KG1 (cell line): ENCODE data around the gene ATP9B.
"Not testable (repeated sequence)": the region's sequence is repeated elsewhere in the genome, so short reads cannot be mapped to it uniquely, and the experiment has no call there.

ENCODE experiments used
- DNase-seq: peaks from one replicate; lab custom pipeline; 2025; lab: John Stamatoyannopoulos, UW

ATP9B gene

DNA sequence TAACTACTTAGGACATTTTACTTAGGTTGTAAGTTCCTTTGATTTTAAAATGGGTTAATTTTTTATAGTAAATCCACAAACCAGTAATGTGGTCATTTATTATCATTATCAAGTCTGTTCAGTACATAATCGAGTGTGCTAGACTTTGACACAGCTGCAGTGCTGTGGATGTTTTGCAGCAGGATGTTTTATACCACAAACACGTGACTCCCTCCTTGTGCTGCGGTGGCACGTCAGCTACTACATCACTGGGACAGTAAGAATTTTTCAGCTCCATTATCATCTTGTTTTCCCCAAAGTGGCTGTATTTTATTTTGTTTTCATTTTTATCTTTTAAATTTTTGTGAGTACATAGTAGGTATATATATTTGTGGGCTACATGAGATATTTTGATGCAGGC lies 70.0 kb downstream of the ATP9B start:
- DNase-seq, result no peak

DNA sequence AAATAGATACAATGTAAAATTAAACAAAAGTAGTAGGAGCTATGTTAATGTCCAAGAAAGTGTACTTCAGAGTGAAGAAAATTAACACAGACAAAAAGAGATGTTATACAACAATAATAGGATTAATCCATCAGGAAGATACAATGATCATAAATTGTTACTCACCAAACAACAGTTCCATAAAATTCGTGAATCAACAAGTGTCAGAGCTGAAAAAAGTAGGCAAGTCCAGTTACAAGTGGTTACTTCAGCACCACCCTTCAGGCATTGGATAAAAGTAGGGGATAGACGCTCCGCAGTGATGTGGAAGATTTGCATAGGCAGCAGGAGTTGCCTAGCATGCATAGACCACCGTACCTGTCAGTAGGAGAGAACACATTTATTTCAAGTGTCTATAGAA lies 77.8 kb downstream of the ATP9B start:
- DNase-seq, result no peak

DNA sequence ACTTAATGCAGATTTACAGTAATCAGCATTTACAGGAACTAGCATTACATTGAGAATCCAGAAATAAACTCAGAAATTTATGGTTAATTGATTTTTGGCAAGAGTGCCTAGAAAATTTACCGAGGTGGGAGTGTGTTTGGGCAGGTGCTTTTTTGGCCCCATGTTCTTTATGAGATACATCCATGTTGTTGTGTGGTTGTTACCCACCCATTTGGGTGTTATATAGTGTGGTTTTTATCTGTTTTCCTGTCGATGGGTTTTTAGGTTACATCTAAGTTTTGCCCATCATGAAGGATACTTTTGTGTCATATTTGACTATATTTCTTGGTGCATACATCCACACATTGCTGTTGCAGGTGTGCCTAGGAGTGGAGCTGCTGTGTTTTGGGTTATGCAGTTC lies 82.0 kb downstream of the ATP9B start:
- DNase-seq, result no peak

DNA sequence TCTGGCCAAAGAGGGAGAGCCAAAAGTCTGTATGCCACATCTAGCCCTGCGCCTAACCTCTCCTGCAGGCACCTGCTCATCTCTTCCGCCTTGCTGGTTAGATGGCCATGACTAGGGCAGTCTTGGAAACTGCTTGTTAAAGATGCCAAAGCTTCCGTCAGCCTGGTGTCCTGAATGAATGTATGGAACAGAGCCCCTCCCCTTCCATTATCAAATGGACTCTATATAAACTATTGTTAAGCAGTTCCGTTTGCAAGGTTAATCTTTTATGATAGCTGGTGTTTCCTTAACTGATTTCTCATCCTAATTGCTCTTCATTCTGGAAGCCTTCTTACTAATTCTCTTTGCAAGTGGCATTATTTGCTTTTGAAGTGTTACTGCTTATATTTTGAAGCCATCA lies 87.1 kb downstream of the ATP9B start:
- no peak for DNase-seq

DNA sequence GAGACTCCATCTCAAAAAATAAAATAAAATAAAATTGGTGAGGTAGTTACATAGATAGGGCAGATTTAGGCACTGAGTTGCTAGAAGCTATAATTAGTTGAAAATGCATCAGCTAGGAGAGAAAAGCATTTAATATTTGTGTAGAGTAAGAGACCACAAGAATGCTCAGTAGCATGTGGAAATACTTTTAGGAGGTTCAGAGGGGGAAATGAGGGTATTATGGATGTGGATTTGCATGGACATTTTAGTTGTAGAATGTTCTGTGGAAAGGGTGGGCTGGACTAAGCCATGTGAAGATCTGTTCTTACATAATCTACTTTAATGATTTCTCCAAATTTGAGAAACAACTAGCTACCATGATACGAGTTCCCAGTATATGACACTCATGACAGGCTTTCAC lies 95.5 kb downstream of the ATP9B start:
- DNase-seq, result no peak

DNA sequence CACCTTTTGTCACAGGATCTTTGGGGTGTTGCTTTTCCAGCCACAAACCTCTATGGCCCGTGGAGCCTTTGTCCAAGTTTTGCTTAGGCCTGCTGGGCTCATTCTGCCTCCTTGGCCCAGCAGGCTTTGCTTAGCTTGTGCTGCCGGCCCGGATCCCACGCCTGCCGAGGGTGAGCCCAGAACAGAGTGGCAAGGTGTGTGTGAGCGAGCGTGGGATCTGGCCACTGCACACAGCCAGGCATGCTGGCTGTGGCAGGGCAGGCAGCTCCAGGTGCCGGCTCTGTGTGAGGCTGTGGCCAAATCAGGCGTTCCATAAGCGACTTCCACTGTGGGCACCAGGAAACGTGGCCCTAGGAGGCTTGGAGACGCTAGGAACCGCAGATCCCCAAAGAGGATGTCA lies 97.5 kb downstream of the ATP9B start:
- DNase-seq, result no peak

DNA sequence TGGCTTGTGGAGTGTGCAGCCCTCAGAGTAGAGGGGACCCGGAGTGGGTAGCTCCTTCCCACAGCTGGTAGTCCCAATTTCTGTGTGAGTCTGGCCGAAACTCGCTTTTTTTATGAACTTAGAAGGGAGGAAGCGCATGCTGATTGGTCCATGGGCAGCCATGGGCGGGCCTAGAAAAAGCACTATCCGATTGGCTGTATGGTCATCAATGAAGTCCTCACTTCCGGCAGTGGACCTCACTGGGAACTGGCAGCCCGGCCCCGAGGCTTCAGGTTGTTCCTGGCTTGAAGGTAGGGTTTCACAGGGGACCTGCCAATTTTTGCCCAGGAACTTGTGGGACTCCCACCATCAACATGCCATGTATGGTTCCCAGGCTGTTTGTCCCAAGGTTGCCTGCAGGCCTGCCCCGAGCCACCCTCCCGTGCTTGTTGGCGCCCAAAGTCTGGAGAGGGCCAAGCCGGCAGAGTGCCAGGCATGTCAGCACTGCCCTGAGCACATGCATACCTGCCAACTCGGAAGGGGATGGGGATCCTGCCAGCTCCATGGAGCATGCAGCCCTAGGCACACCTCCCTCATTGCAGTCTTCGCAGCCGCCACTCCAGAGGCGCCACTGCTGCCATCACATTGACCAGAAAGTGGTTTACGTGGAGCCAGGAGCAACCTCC lies 98.5 kb downstream of the ATP9B start:
- no peak for DNase-seq

DNA sequence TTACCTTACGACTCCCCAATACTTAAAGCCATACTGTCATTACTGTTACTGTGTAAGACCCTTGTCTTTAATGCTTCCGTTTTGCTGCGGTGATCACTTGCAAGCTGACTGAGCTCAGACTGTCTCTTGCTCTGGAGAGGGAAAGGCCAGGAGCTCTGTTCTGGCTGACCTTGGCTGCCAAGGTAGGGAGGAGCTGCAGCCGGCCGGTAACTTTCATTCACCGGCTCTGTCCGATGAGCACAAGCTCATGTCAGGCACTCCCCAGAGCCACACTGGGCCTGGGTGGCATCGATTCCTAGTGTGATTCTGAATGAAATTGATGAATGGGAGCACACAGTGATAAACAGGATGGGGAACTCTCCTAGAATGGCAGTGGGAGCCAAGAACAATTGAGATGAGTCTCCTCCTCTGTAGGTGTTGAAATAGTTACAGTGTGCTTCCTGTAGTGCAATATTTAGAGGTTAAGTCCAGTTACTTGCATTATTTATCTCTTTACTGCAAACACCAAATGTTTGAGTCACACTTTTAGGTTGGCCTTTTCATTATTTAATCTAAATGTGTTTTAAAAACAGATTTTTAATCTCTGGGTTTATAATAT lies 100.9 kb downstream of the ATP9B start:
- DNase-seq, result no peak

DNA sequence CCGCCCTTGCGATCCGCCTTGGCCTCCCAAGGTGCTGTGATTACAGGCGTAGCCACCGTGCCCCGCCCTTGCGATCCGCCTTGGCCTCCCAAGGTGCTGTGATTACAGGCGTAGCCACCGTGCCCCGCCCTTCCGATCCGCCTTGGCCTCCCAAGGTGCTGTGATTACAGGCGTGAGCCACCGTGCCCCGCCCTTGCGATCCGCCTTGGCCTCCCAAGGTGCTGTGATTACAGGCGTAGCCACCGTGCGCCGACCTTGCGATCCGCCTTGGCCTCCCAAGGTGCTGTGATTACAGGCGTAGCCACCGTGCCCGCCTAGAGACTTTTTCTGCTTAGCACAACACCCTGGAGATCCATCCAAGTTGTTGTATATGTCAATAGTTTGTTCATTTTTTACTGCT lies 103.1 kb downstream of the ATP9B start:
- DNase-seq, result not testable (repeated sequence)

DNA sequence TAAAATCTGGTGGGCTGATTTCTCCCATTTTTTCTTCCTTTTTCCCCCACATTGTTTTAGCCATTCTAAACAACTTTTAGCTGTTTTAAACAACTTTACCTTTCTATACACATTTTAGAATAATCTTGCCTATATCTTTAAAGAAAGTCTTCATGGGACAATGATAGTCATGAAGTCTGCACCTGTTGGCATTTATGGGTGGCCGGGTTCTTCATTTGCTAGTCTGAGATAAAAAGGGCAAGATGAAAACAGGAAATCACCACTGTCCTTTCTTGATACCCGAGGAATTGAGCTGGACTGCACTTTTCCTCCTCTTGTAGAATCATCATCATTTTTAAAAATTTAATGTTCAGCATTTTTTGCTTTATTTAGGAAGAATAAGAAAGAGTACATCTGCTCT lies 104.5 kb downstream of the ATP9B start:
- DNase-seq, result no peak

DNA sequence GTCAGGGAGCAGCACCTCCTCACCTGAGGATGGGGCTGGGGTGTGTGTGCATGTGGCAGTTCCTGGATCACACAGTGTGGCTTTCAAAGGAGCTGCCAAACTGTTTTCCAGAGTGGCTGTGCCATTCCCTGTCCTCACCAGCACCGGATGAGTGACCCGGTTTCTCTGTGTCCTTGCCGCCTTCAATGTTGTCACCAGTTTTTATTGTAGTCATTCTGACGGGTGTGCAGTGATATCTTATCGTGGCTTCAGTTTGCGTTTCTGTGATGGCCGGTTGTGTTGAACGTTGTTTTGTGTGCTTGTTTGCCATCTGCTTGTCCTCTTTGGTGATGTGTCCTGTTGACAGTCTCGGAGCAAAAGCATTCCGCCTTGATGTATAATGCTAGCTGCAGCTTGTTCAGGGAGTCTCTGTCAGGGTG lies 108.9 kb downstream of the ATP9B start:
- no peak for DNase-seq

DNA sequence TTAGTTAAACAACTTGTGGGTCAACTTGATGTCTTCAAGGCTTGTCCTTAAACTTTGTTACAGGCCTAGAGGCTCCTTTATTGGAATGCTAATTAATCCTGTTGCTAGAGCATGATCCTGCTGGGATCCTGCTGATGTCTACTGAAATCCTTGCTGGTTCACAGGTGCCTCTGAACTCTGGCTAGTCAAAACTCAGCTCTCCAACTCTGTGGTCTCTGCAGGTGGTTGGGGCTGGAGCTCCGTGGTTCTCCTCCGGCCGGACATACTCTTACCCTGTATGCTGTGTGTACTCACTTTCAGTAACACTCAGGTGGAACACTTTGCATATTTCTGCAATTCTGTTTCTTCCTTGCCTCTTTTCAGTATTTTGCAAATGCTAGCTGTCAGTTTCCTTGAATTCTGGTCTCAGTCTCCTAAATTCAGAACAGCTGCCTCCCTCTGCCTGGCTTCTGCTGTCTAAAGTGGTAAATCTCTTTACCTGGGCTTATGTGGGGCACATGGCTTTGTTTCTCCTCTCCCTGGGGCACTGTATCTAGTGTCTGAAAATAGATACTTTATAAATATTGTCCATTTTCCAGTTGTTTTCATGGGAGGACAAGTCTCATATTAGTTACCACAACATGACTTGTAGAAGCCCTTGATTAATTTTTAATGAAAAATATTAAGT lies 113.0 kb downstream of the ATP9B start:
- DNase-seq, result no peak

DNA sequence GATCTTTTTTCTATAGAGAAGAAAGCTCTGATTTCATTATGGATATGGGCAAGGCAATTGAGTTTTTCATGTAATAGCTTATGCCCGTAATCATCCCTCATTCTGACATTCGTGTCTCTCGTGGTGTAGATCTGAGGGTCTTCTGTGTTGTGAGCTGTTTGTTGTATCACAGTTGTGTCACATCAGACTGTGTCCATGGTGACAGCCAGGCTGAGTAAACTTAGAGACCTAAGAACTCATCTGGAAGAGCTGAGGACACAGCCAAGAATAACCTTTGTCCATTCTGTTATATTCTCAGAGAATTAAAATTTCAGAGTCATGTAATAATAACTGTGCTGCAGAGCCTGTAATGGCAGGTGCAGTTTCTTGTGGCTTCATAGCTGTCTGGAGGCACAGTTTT lies 116.5 kb downstream of the ATP9B start:
- no peak for DNase-seq

DNA sequence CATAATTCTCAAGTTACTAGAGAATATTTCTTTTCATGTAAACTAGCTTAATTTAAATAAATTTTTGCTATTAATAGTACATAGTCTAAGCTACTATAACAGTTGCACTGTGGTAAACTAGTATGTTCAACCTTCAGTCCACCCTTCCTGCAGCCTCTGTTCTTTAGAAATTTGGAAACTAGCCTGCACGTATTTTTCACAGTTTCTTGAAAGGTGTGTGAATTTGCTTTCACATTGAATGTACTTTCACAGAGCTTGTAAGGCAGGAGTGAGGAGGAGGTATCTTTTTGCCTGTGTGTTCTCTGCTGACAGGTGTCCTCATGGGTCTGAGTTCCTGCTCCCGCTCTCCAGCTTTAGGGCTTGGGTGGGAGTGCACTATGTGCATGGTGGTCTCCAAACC lies 117.5 kb downstream of the ATP9B start:
- DNase-seq, result no peak

DNA sequence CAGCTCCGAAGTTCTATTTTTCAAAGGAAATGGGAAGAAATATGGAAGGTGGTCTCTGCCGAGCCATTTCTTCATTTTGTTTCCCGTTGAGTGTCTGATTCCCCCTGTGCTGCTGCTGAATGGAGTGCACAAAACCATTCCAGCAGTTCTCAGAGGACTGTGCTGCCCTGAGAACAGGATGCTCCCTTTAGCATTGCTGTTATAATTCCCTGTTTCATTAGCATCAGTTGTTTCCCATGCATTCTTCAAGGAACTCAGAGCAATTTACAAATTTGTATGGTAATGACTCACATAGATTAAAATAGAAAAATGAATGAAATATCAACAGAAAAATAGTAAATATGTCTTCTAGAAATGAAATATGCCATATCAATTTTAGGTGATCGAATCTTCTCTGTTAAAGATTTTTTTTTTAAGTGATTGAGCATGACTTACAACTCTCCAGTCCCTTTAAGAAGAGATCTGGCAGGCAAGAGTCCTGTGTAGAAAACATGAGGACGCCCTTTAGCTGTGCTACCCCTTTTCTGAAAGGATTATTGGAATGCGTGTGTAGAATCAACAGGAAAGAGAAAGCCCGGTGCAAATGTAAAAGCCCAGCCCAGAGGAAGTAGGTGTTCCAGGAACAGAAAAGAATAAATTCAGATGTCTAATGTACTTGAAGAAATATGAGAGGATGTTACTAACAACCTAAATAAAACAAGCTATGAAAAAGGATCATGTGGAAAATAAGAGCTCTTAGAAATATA lies 118.5 kb downstream of the ATP9B start:
- DNase-seq, result no peak

DNA sequence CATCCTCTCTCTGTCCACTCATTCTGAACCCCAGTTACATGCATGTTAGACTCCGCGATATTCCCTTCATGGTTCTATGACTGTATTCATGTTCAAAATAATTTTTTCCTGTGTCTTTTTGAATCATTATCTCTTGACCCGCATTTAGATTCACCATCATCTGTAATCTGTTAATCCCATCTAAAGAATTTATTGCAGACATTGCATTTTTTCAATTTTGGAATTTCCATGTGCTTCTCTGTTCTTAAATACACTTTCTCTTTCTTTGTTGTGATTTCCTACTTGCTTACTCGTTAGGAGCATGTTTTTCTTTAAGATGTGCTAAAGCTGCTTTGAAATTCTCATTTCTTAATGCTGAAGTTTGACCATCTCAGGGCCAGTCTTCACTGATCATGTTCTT lies 122.2 kb downstream of the ATP9B start:
- no peak for DNase-seq

DNA sequence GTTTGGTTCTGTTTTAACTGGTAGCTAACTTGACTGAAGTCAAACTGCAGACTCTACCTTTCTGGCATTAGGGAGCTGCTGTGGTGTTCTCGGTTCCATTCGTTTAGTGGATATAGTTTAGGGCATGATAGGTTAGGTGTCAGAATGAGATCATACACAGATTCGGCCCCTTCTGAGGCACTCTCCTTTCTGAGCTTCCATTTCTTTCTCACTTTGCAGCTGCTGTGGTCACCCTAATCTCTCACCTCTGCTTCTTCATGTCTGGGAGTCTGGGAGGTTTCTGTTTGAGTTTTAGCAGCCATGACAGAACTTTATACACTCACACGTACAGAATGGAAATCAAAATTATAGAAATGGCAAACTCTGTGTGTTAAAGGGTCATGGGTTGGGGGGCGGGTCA lies 122.8 kb downstream of the ATP9B start:
- no peak for DNase-seq

DNA sequence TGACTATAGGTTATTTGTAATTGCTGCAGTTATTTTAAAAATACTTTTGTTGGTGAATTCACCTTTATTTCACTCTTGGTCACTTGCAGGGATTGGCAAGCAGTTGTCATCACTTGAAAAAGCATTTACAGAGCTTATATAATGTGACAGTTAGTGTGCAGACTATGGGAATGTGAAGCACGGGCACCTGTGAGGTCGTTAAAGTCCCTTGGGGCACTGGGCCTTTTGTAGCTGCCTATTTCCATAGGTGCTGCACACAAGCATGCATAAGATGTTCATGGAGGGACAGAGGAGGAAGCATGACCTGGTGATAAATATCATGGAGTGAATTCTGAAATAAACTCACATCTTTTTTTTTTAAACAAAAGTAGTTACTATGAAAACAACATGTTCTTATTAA lies 124.6 kb downstream of the ATP9B start:
- no peak for DNase-seq

DNA sequence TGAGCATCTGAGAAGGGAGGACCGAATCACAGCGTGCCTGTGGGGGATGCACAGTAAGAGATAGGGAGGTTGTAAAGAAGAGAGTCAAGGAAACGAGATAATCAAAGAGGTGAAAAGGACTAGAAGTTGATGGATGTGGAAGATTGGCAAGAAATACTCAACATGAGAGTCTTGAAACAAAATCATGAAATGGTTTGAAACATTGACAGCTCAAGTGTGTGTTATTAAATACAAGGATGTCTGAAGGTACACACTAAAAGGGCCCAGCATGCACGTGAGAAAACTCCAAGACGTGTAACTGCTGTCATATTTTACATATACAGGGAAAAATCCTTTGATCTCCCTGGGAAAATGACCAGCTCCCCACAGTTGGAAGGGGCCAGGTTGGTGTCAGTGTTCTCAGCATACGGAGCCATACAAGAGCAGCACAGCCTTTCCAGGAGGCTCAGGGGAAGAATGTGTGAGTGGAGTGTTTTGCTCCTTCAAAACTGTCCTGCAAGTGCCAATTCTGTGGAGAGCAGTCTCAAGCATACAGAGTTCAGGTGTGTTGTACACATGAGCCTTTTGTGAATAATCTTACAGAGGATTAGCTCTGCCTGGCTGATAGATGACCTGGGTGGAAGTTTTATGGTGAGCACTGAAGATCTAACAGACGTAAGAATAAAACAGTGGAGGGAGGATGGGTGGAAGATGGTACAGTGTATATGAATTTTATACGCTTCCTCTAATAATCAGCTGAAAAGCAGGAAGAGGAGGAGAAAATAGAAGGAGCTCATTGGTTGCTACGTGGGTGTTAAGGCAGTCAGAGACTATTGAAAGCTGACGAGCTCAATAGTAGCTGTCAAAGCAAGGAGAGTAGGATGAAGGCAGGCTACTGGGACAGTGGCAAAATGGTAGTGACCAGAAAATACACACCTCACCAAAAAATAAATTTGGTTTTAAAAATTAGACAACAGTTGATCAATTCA lies 126.8 kb downstream of the ATP9B start:
- DNase-seq, result no peak

DNA sequence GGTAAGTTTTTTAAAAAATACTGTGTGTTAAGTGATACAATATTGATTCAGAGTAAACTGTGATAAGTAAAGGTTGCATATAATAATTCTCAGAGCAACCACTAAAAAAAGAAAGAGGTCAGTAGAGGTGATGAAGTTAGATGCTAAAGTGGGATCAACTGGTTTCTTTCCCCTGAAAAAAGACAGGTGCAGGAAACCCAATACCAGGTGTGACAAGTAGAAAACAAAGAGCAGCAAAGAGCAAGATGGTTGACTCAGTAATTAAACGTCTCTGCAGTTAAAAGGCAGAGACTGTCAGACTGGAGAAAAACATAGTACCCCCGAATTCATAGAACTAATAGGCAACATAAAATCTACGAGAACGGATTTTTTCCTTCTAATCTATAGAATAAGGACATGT lies 128.3 kb downstream of the ATP9B start:
- no peak for DNase-seq

DNA sequence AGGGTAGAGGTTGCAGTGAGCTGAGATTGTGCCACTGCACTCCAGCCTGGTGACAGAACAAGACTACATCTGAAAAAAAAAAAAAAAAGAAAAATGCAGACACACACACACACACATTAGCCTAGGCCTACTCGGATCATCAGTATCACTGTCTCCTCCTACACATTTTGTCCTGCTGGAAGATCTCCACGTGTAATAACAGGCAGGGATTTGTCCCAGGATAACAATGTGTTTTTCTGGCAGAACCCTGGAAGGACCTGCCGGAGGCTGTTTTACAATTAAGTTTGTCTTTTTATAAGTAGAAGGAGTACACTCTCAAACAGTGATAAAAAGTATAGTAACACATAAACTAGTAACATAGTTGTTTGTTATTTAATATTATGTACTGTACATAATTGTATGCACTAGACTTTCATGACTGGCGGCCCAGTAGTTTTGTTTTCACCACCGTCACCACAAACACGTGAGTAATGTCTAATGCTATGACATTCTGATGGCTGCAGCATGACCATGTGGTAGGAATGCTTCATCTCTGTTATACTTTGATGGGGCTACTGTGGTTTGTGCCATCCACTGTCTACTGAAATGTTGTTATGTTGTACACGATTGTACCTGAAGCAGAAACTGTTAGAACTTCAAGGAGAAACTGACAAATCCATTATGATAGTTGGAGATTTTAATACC lies 130.6 kb downstream of the ATP9B start:
- no peak for DNase-seq
